ACC112 (cell line): ENCODE results near the gene ATP13A4.

Source experiments
- H2AFZ ChIP-seq: fragments of 200-600 bp; sonication (generic); one replicate; pipeline ENCODE4 v1.6.0; 2017; ENCODE audit warnings: antibody characterized with exemption, low read length; ENCODE audit not compliant: unreplicated experiment
- H3K27ac ChIP-seq: fragments of 200-600 bp; sonication (generic); 2 replicates; pipeline ENCODE4 v1.5.1; 2014; ENCODE audit warnings: low read depth, mild to moderate bottlenecking, antibody characterized with exemption, low read length, moderate library complexity
- H3K27me3 ChIP-seq: fragments of 200-600 bp; sonication (generic); 2 replicates; pipeline ENCODE4 v1.6.1; 2014; ENCODE audit warnings: mild to moderate bottlenecking, antibody characterized with exemption, low read length, moderate library complexity, mixed read lengths; ENCODE audit not compliant: insufficient read depth
- H3K36me3 ChIP-seq: fragments of 200-600 bp; sonication (generic); 2 replicates; pipeline ENCODE4 v1.6.1; 2016; ENCODE audit warnings: mild to moderate bottlenecking, antibody characterized with exemption, low read length, moderate library complexity, mixed read lengths; ENCODE audit not compliant: insufficient read depth
- H3K4me1 ChIP-seq: fragments of 200-600 bp; sonication (generic); one replicate; pipeline ENCODE4 v1.6.1; 2016; ENCODE audit warnings: low read length, mixed read lengths; ENCODE audit not compliant: insufficient read depth, unreplicated experiment, control insufficient read depth
- H3K4me3 ChIP-seq: fragments of 200-600 bp; sonication (generic); 2 replicates; pipeline ENCODE4 v1.5.1; 2014; ENCODE audit warnings: mild to moderate bottlenecking, low read depth, low read length
- H3K79me2 ChIP-seq: fragments of 200-600 bp; sonication (generic); one replicate; pipeline ENCODE4 v1.6.0; 2016; ENCODE audit warnings: low read length; ENCODE audit not compliant: control insufficient read depth, unreplicated experiment, insufficient read depth

The ATP13A4 gene

DNA sequence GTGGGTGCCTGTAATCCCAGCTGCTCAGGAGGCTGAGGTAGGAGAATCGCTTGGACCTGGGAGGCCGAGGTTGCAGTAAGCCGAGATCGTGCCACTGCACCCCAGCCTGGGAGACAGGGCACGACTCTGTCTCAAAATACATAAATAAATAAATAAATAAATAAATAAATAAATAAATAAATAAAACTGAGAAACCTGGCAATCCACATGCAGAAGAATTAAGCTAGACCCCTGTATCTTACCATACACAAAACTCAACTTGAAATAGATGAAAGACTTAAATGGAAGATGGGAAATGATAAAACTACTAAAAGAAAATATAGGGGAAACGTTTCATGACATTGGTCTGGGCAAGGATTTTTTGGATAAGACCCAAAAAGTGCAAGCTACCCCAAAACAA lies 58.0 kb downstream of the ATP13A4 start:
- H3K79me2 ChIP-seq: no peaks in the 10 kb centered on the region
- no peaks in the 10 kb centered on the region for H3K4me1 ChIP-seq
- no peaks in the 10 kb centered on the region for H3K36me3 ChIP-seq
- H3K27me3 ChIP-seq: no peaks in the 10 kb centered on the region
- H2AFZ ChIP-seq: no peak overlapping the region
- no peak overlapping the region for H3K27ac ChIP-seq
- no peak overlapping the region for H3K4me3 ChIP-seq

GRCh38 chr3:193491026-193491425 lies 63.7 kb downstream of the ATP13A4 start:
- no peak overlapping the region for H2AFZ ChIP-seq
- H3K27me3 ChIP-seq: no peaks in the 10 kb centered on the region
- H3K4me1 ChIP-seq: no peaks in the 10 kb centered on the region
- no peaks in the 10 kb centered on the region for H3K79me2 ChIP-seq
- no peaks in the 10 kb centered on the region for H3K36me3 ChIP-seq
- no peak overlapping the region for H3K4me3 ChIP-seq
- no peak overlapping the region for H3K27ac ChIP-seq

DNA sequence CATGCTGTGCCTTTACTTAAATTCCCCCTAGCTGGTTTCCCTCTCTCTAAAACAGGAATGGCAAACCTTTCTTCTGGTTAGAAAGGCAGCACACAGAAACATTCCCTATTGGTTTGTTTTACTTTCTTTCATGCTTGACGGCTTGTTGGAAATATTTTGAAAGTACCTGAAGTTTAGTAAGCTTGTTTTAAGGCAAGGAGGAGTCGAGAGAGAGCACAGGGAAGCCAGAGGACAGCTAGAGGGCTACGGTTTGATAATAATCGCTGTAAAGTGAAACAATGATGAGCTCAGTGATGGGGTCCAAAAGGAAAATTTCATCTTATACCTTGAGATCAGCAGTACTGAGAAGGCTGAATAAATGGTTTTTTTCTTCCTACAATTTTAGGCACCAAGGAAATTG lies 64.1 kb downstream of the ATP13A4 start:
- H3K36me3 ChIP-seq: no peaks in the 10 kb centered on the region
- H2AFZ ChIP-seq: no peak overlapping the region
- H3K27me3 ChIP-seq: no peaks in the 10 kb centered on the region
- H3K4me3 ChIP-seq: no peak overlapping the region
- no peak overlapping the region for H3K27ac ChIP-seq
- H3K4me1 ChIP-seq: no peaks in the 10 kb centered on the region
- H3K79me2 ChIP-seq: no peaks in the 10 kb centered on the region

DNA sequence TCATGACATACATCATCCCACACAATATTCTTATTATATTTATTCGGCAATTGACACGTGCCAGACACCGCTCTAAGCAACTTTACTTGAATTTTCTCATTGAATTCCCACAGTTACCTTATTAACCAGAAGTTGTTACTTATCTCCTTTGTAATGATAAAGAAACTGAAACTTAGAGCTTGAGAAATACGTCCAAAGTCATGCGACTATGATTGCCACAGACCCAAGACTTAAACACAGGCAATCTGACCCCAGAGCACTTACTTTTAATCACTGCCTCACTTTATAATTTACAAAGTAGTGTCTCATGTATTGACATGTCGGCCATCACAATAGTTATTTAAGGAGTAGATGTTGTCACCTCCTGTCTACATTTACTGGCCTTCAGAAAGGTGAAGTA lies 64.7 kb downstream of the ATP13A4 start:
- no peaks in the 10 kb centered on the region for H3K36me3 ChIP-seq
- H3K4me1 ChIP-seq: no peaks in the 10 kb centered on the region
- H3K27me3 ChIP-seq: no peaks in the 10 kb centered on the region
- no peaks in the 10 kb centered on the region for H3K79me2 ChIP-seq
- H2AFZ ChIP-seq: no peak overlapping the region
- H3K4me3 ChIP-seq: no peak overlapping the region
- H3K27ac ChIP-seq: no peak overlapping the region

GRCh38 chr3:193488741-193489140 lies 66.0 kb downstream of the ATP13A4 start:
- H3K4me1 ChIP-seq: no peaks in the 10 kb centered on the region
- no peak overlapping the region for H2AFZ ChIP-seq
- no peaks in the 10 kb centered on the region for H3K79me2 ChIP-seq
- H3K4me3 ChIP-seq: no peak overlapping the region
- H3K27ac ChIP-seq: no peak overlapping the region
- H3K36me3 ChIP-seq: no peaks in the 10 kb centered on the region
- no peaks in the 10 kb centered on the region for H3K27me3 ChIP-seq

DNA sequence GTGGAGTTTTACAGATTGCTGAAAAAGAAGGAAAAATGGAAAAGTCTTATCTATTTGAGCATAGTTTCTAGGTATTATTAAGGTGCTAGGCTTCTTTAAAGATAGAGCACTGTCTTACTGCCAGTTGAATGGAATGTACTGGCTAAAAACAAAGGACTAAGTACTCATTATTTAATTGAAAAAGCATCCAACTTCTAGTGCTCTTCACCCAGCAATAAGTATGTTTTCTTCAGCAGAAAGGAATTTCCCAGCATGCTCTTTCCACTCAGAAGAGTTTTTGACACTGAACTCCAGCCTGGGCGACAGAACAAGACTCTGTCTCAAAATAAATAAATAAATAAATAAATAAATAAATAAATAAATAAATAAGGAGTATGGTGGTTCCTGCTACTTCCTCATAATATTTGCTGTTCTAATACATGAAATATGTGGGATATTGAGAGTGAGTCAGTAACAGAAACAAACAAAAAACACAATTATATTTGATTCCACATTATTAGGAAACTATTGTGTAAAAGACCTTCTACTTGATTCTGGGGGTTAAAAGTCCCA lies 70.6 kb downstream of the ATP13A4 start:
- no peak overlapping the region for H3K4me3 ChIP-seq
- H2AFZ ChIP-seq: no peak overlapping the region
- H3K27ac ChIP-seq: no peak overlapping the region
- no peaks in the 10 kb centered on the region for H3K27me3 ChIP-seq
- H3K79me2 ChIP-seq: no peaks in the 10 kb centered on the region
- H3K4me1 ChIP-seq: no peaks in the 10 kb centered on the region
- H3K36me3 ChIP-seq: no peaks in the 10 kb centered on the region

- Histone ChIP-seq H3K79me2 (no peaks in the 10 kb centered on the region), H3K27me3 (no peaks in the 10 kb centered on the region), H3K4me3 (no peak overlapping the region), H3K4me1 (no peaks in the 10 kb centered on the region), H3K36me3 (no peaks in the 10 kb centered on the region), H2AFZ (no peak overlapping the region), H3K27ac (no peak overlapping the region)
Observed at GRCh38 chr3:193481436-193481835, 73.3 kb downstream of the ATP13A4 start.

- H3K79me2 ChIP-seq: no peaks in the 10 kb centered on the region
- H3K4me3 ChIP-seq: no peak overlapping the region
- H2AFZ ChIP-seq: no peak overlapping the region
- H3K4me1 ChIP-seq: no peaks in the 10 kb centered on the region
- H3K27me3 ChIP-seq: no peaks in the 10 kb centered on the region
- H3K27ac ChIP-seq: no peak overlapping the region
- H3K36me3 ChIP-seq: no peaks in the 10 kb centered on the region
Observed at GRCh38 chr3:193474446-193474845, 80.2 kb downstream of the ATP13A4 start.

DNA sequence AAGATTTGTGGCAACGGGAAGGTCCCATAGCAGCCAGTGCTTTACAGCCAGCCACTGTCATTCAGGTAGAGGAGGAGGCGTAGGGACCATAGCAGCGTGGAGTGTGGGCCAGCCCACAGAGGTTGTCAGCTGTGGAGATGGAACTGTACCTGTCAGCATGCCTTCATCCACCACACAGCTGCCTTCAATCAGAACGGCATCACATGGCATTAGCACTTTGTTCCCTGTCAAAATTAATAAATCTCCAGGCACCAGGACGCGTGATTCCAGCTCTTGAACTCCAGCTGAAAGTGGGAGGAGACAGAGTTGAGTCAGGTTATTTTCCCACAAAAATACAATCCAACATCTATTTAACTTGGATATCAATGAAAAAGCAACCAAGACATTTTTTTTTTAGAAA lies 84.0 kb downstream of the ATP13A4 start:
- no peaks in the 10 kb centered on the region for H3K4me1 ChIP-seq
- H2AFZ ChIP-seq: no peak overlapping the region
- H3K36me3 ChIP-seq: no peaks in the 10 kb centered on the region
- no peak overlapping the region for H3K4me3 ChIP-seq
- no peaks in the 10 kb centered on the region for H3K79me2 ChIP-seq
- no peak overlapping the region for H3K27ac ChIP-seq
- H3K27me3 ChIP-seq: no peaks in the 10 kb centered on the region; the same call in 1 of the 2 replicates

DNA sequence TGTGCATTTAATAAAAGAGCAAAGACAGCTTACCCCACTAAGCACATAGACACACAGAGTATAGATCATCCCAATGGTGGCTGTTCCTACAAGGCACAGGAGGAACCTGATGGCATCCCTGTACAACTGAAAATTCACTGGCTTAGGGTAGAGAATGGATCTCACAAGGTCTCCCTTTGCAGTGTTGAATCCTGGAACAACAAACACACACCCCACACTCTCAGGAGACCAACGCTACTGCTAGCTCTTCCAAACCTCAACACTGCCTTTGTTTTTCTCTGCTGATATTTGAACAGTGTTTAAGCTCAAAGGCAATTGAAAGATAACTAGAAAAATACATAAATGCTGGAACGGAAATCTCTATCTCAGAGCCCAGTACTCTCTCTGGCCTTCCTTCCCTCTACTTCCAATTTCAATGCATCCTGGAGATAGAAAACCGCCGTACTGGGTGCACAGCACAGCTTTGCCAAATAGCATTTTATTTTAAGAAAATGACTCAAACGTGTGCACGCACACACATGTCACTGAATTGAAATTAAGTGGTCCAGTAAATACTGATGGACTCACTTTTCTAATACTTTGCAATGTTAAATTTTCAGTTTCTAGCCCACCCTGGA lies 88.6 kb downstream of the ATP13A4 start:
- Histone ChIP-seq H3K27me3 (no peaks in the 10 kb centered on the region; the same call in 1 of the 2 replicates), H3K36me3 (no peaks in the 10 kb centered on the region)

GRCh38 chr3:193464889-193465288 lies 89.8 kb downstream of the ATP13A4 start:
- Histone ChIP-seq H2AFZ (no peak overlapping the region), H3K79me2 (no peaks in the 10 kb centered on the region), H3K27me3 (no peaks in the 10 kb centered on the region; the same call in 1 of the 2 replicates)

More for the DNA sequence above, 88.6 kb downstream of the ATP13A4 start:
- Histone ChIP-seq H3K4me3 (no peak overlapping the region), H3K27ac (no peak overlapping the region), H3K79me2 (no peaks in the 10 kb centered on the region), H2AFZ (no peak overlapping the region), H3K4me1 (no peaks in the 10 kb centered on the region)

More at GRCh38 chr3:193464889-193465288, 89.8 kb downstream of the ATP13A4 start:
- Histone ChIP-seq H3K4me3 (no peak overlapping the region), H3K36me3 (no peaks in the 10 kb centered on the region), H3K4me1 (no peaks in the 10 kb centered on the region), H3K27ac (no peak overlapping the region)
